ENCODE data around the gene CASK.

Gene CASK

DNA sequence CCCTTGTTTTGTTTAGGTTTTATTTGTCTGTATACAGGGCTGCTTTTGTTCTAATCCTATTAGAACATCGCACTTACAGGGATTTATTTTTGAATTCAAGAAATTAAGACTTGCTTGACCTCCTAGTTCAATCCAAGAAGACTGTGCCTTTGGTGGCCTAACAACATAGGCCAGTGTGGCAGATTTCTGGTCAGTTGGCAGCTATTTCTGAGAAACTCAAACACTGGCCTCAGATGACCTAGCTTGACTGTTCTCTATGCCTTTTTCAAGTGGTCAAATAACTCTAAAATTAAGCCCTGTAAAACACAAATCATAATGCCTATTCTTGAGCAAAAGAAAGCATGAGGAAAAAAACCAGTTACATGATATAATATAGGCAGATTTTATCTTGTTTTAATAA is 323.8 kb downstream of the CASK start:
- TF ChIP-seq, protein P1, sequence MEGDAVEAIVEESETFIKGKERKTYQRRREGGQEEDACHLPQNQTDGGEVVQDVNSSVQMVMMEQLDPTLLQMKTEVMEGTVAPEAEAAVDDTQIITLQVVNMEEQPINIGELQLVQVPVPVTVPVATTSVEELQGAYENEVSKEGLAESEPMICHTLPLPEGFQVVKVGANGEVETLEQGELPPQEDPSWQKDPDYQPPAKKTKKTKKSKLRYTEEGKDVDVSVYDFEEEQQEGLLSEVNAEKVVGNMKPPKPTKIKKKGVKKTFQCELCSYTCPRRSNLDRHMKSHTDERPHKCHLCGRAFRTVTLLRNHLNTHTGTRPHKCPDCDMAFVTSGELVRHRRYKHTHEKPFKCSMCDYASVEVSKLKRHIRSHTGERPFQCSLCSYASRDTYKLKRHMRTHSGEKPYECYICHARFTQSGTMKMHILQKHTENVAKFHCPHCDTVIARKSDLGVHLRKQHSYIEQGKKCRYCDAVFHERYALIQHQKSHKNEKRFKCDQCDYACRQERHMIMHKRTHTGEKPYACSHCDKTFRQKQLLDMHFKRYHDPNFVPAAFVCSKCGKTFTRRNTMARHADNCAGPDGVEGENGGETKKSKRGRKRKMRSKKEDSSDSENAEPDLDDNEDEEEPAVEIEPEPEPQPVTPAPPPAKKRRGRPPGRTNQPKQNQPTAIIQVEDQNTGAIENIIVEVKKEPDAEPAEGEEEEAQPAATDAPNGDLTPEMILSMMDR (IDR thresholded peaks at IDR 0.05) = no peak
- Histone ChIP-seq H3K9me3 (ENCODE audit: control insufficient read depth, low read length) (no peaks in the 10 kb centered on the region), H3K79me2 (no peaks in the 10 kb centered on the region), H3K36me3 (ENCODE audit: control insufficient read depth, insufficient read depth, low read length) (no peaks in the 10 kb centered on the region), H3K4me1 (no peaks in the 10 kb centered on the region), H3K27me3 (ENCODE audit: control insufficient read depth, insufficient read depth, low read length) (no peaks in the 10 kb centered on the region), H3K4me3 (ENCODE audit: low read depth, low read length) (no peak overlapping the region), H3K4me2 (ENCODE audit: low read length) (no peak overlapping the region), H3K9ac (no peak overlapping the region), H3K27ac (no peak overlapping the region), H2AFZ (no peak overlapping the region)

DNA sequence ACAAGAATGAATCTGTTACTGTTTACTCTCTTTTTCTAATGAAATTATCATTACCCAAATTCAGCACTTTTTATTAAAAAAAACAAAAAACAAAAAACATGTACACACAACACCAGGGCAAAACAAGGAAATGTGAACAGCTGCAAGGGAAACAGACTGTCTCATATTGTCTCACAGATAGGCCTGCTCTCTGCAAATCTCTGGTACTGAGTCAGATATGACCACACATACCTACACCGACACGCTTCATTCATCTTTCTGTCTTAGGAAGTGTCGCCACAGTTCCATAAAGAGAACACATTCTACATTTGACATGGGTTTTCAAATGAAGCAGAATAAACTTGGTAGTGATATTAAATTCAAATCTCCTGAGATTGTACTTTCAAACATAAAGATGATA is 326.8 kb downstream of the CASK start:
- TF ChIP-seq, protein P1 (IDR thresholded peaks at IDR 0.05) = no peak
- no peaks in the 10 kb centered on the region for H3K9me3 ChIP-seq (ENCODE audit: control insufficient read depth, low read length)
- H3K4me2 ChIP-seq (ENCODE audit: low read length) = no peak overlapping the region
- no peaks in the 10 kb centered on the region for H3K27me3 ChIP-seq (ENCODE audit: control insufficient read depth, insufficient read depth, low read length)
- H3K27ac ChIP-seq = no peak overlapping the region
- no peak overlapping the region for H3K9ac ChIP-seq
- no peaks in the 10 kb centered on the region for H3K79me2 ChIP-seq
- H3K4me3 ChIP-seq (ENCODE audit: low read depth, low read length) = no peak overlapping the region
- no peaks in the 10 kb centered on the region for H3K36me3 ChIP-seq (ENCODE audit: control insufficient read depth, insufficient read depth, low read length)
- H3K4me1 ChIP-seq = no peaks in the 10 kb centered on the region
- H2AFZ ChIP-seq = no peak overlapping the region

DNA sequence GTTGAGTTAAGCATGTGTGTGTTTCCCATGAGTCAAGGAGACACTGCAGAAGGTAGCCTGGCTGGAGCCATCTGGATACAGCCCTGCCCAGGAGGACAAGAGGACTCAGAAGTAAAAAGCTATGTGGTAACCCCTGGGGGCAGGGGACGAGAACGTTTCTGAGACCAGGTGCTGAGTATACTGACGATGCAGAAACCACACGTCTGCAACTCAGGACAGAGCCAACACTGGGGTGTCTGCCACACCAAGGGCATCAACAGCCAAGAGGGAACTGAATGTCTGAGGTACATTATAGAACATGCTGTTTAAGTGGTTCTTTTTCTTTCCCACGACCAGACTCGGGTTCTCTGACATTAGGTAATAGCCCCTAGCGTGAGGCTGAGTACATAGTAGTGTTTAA is 328.7 kb downstream of the CASK start:
- H3K27me3 ChIP-seq (ENCODE audit: control insufficient read depth, insufficient read depth, low read length) = no peaks in the 10 kb centered on the region
- no peaks in the 10 kb centered on the region for H3K9me3 ChIP-seq (ENCODE audit: control insufficient read depth, low read length)
- no peaks in the 10 kb centered on the region for H3K36me3 ChIP-seq (ENCODE audit: control insufficient read depth, insufficient read depth, low read length)
- H3K9ac ChIP-seq = no peak overlapping the region
- H3K4me1 ChIP-seq = no peaks in the 10 kb centered on the region
- H3K27ac ChIP-seq = no peak overlapping the region
- no peak overlapping the region for H2AFZ ChIP-seq
- H3K4me3 ChIP-seq (ENCODE audit: low read depth, low read length) = no peak overlapping the region
- H3K79me2 ChIP-seq = no peaks in the 10 kb centered on the region
- no peak overlapping the region for H3K4me2 ChIP-seq (ENCODE audit: low read length)
- TF ChIP-seq, protein P1 (IDR thresholded peaks at IDR 0.05) = no peak

DNA sequence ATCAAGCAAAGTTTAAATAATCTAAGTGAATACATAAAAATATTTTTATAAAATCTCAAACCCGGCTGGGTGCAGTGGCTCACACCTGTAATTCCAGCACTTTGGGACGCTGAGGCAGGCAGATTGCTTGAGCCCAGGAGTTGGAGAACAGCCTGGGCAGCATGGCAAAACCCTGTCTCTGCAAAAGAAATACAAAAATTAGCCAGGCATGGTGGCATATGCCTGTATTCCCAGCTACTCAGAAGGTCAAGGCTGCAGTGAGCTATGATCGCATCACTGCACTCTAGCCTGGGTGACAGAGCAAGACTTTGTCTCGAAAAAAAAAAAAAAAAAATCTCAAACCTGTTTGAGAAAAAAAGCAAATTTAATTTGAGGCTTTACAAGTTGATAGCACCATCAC is 331.4 kb downstream of the CASK start:
- Histone ChIP-seq H3K4me3 (ENCODE audit: low read depth, low read length) (no peak overlapping the region), H3K4me2 (ENCODE audit: low read length) (no peak overlapping the region), H3K9me3 (ENCODE audit: control insufficient read depth, low read length) (no peaks in the 10 kb centered on the region), H3K27ac (no peak overlapping the region), H2AFZ (no peak overlapping the region), H3K4me1 (no peaks in the 10 kb centered on the region), H3K27me3 (ENCODE audit: control insufficient read depth, insufficient read depth, low read length) (no peaks in the 10 kb centered on the region), H3K9ac (no peak overlapping the region), H3K36me3 (ENCODE audit: control insufficient read depth, insufficient read depth, low read length) (no peaks in the 10 kb centered on the region), H3K79me2 (no peaks in the 10 kb centered on the region)
- TF ChIP-seq, protein P1 (IDR thresholded peaks at IDR 0.05) = no peak

DNA sequence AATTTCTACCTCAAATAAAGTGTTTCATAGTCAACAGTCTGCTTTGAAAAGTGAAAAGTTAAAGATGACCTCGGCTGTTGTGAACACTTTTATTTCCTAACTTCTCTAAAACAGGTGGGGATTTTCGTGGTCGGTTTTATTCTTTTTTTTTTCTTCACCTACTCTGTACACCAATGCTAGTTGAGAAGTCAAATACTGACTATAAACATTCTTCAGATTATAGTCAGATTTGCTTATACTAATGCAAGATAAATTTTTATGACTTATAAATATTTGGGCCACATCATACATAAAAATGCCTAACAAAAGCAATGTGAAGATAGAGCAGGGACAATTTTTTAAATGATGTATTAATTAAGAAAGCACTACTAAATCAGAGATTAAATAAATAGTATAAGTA is 332.7 kb downstream of the CASK start:
- Histone ChIP-seq H3K27me3 (ENCODE audit: control insufficient read depth, insufficient read depth, low read length) (no peaks in the 10 kb centered on the region), H3K27ac (no peak overlapping the region), H3K4me2 (ENCODE audit: low read length) (no peak overlapping the region), H3K4me1 (no peaks in the 10 kb centered on the region), H3K9me3 (ENCODE audit: control insufficient read depth, low read length) (no peaks in the 10 kb centered on the region), H3K79me2 (no peaks in the 10 kb centered on the region), H3K4me3 (ENCODE audit: low read depth, low read length) (no peak overlapping the region), H3K36me3 (ENCODE audit: control insufficient read depth, insufficient read depth, low read length) (no peaks in the 10 kb centered on the region), H3K9ac (no peak overlapping the region), H2AFZ (no peak overlapping the region)
- TF ChIP-seq, protein P1 (IDR thresholded peaks at IDR 0.05) = no peak

Measured in parathyroid adenoma (tissue), 2 donors.